HUES6 (cell line): ENCODE data around the gene PMPCA.
A peak's percentile ranks its signal among the peaks of the same experiment; 100 is the strongest.

Experiments
- H3K27ac ChIP-seq: 2 replicates; pipeline ENCODE4 v1.7.0; 2013; ENCODE audit warnings: low read depth, mild to moderate bottlenecking, low read length, inconsistent platforms
- H3K27me3 ChIP-seq: 2 replicates; pipeline ENCODE4 v1.6.1; 2013; ENCODE audit warnings: low read length; ENCODE audit not compliant: control insufficient read depth, insufficient read depth
- H3K36me3 ChIP-seq: 2 replicates; pipeline ENCODE4 v1.6.1; 2013; ENCODE audit warnings: low read length; ENCODE audit not compliant: control insufficient read depth, insufficient read depth
- H3K4me1 ChIP-seq: 2 replicates; pipeline ENCODE4 v1.6.1; 2013; ENCODE audit warnings: low read length; ENCODE audit not compliant: control insufficient read depth, insufficient read depth
- H3K4me3 ChIP-seq: 2 replicates; pipeline ENCODE4 v1.5.1; 2013; ENCODE audit warnings: low read depth, low read length
- H3K9ac ChIP-seq: one replicate; pipeline ENCODE4 v1.6.1; 2013; ENCODE audit warnings: mild to moderate bottlenecking, low read length
- H3K9me3 ChIP-seq: 2 replicates; pipeline ENCODE4 v1.6.1; 2013; ENCODE audit warnings: low read depth, low read length; ENCODE audit not compliant: control insufficient read depth, insufficient read depth

The PMPCA gene

GRCh38 chr9:136397643-136398042 lies 12.8 kb upstream of the PMPCA start:
- Histone ChIP-seq H3K9me3 (no peaks in the 10 kb centered on the region), H3K9ac (no peak overlapping the region), H3K4me1 (peaks cover 12% of the 10 kb centered on the region; the same call in 1 of the 2 replicates), H3K27me3 (no peaks in the 10 kb centered on the region), H3K4me3 (no peak overlapping the region), H3K36me3 (peaks cover 71% of the 10 kb centered on the region), H3K27ac (no peak overlapping the region)

GRCh38 chr9:136398286-136398685 lies 12.2 kb upstream of the PMPCA start:
- H3K27me3 ChIP-seq: no peaks in the 10 kb centered on the region
- H3K4me1 ChIP-seq: peaks cover 12% of the 10 kb centered on the region; the same call in 1 of the 2 replicates
- no peaks in the 10 kb centered on the region for H3K9me3 ChIP-seq
- peaks cover 66% of the 10 kb centered on the region for H3K36me3 ChIP-seq
- H3K4me3 ChIP-seq: peak overlapping the region; percentile 97; the same call in 1 of the 2 replicates
- H3K27ac ChIP-seq: no peak overlapping the region
- H3K9ac ChIP-seq: peak overlapping the region; percentile 88

GRCh38 chr9:136399176-136400037 lies 11.1 kb upstream of the PMPCA start:
- H3K36me3 ChIP-seq: peaks cover 65% of the 10 kb centered on the region
- no peaks in the 10 kb centered on the region for H3K27me3 ChIP-seq
- peaks cover 12% of the 10 kb centered on the region; the same call in 1 of the 2 replicates for H3K4me1 ChIP-seq
- peak overlapping the region; percentile 88 for H3K9ac ChIP-seq
- H3K9me3 ChIP-seq: no peaks in the 10 kb centered on the region
- peak overlapping the region; percentile 81; the same call in 1 of the 2 replicates for H3K27ac ChIP-seq
- H3K4me3 ChIP-seq: peak overlapping the region; percentile 97

- peaks cover 12% of the 10 kb centered on the region; the same call in 1 of the 2 replicates for H3K4me1 ChIP-seq
- H3K4me3 ChIP-seq: peak within 1 kb of the TSS; percentile 97
- H3K27me3 ChIP-seq: no peaks in the 10 kb centered on the region
- H3K27ac ChIP-seq: peak within 1 kb of the TSS; percentile 81; the same call in 1 of the 2 replicates
- H3K9ac ChIP-seq: peak within 1 kb of the TSS; percentile 88
- no peaks in the 10 kb centered on the region for H3K9me3 ChIP-seq
- peaks cover 65% of the 10 kb centered on the region for H3K36me3 ChIP-seq
Observed at GRCh38 chr9:136400038-136400834, 10.2 kb upstream of the PMPCA start, which contains the start of gene SNAPC4. TSS of gene SNAPC4 (minus strand) at chr9:136400170. CDS start at chr9:136398428, 1,742 bp downstream.

- H3K27me3 ChIP-seq: no peaks in the 10 kb centered on the region
- H3K9ac ChIP-seq: no peak overlapping the region
- H3K27ac ChIP-seq: no peak overlapping the region
- H3K36me3 ChIP-seq: peaks cover 63% of the 10 kb centered on the region
- H3K4me1 ChIP-seq: peaks cover 12% of the 10 kb centered on the region; the same call in 1 of the 2 replicates
- no peak overlapping the region for H3K4me3 ChIP-seq
- H3K9me3 ChIP-seq: no peaks in the 10 kb centered on the region
Observed at GRCh38 chr9:136401173-136401922, 9.1 kb upstream of the PMPCA start.

- Histone ChIP-seq H3K9ac (no peak overlapping the region), H3K4me3 (no peak overlapping the region), H3K36me3 (peaks cover 60% of the 10 kb centered on the region), H3K9me3 (no peaks in the 10 kb centered on the region), H3K27me3 (no peaks in the 10 kb centered on the region), H3K27ac (no peak overlapping the region), H3K4me1 (peaks cover 12% of the 10 kb centered on the region; the same call in 1 of the 2 replicates)
Observed at GRCh38 chr9:136402067-136402466, 8.4 kb upstream of the PMPCA start.

- Histone ChIP-seq H3K4me1 (peaks cover 12% of the 10 kb centered on the region; the same call in 1 of the 2 replicates), H3K36me3 (peaks cover 60% of the 10 kb centered on the region), H3K9me3 (no peaks in the 10 kb centered on the region), H3K27me3 (no peaks in the 10 kb centered on the region), H3K4me3 (no peak overlapping the region), H3K9ac (no peak overlapping the region), H3K27ac (no peak overlapping the region)
Observed at GRCh38 chr9:136403538-136403914, 6.9 kb upstream of the PMPCA start.

GRCh38 chr9:136403915-136404800 lies 6.3 kb upstream of the PMPCA start:
- peaks cover 5% of the 10 kb centered on the region; the same call in 1 of the 2 replicates for H3K4me1 ChIP-seq
- H3K9me3 ChIP-seq: no peaks in the 10 kb centered on the region
- H3K9ac ChIP-seq: no peak overlapping the region
- no peak overlapping the region for H3K27ac ChIP-seq
- no peaks in the 10 kb centered on the region for H3K27me3 ChIP-seq
- H3K4me3 ChIP-seq: no peak overlapping the region
- H3K36me3 ChIP-seq: peaks cover 62% of the 10 kb centered on the region

GRCh38 chr9:136404801-136405136 lies 5.7 kb upstream of the PMPCA start:
- Histone ChIP-seq H3K36me3 (peaks cover 62% of the 10 kb centered on the region), H3K27me3 (no peaks in the 10 kb centered on the region), H3K4me3 (no peak overlapping the region), H3K4me1 (peaks cover 11% of the 10 kb centered on the region; the same call in 1 of the 2 replicates), H3K9me3 (no peaks in the 10 kb centered on the region), H3K9ac (no peak overlapping the region), H3K27ac (no peak overlapping the region)

- Histone ChIP-seq H3K9ac (no peak overlapping the region), H3K9me3 (no peaks in the 10 kb centered on the region), H3K36me3 (peaks cover 62% of the 10 kb centered on the region), H3K27me3 (no peaks in the 10 kb centered on the region), H3K4me1 (peaks cover 8% of the 10 kb centered on the region; the same call in 1 of the 2 replicates), H3K4me3 (no peak overlapping the region), H3K27ac (no peak overlapping the region)
Observed at GRCh38 chr9:136405481-136405880, 5.0 kb upstream of the PMPCA start.
